ENCODE results near the gene TMUB1. TPM values are rescaled to one million over a fixed set of nuclear protein-coding genes. Genes with fewer than 3 reads are reported as not detected.
A peak's percentile ranks its signal among the peaks of the same experiment; 100 is the strongest.
"Not testable (repeated sequence)": the region's sequence is repeated elsewhere in the genome, so short reads cannot be mapped to it uniquely, and the experiment has no call there.

Gene TMUB1
- total RNA-seq, 1 donor from 2014 or later = 55.3 TPM

DNA sequence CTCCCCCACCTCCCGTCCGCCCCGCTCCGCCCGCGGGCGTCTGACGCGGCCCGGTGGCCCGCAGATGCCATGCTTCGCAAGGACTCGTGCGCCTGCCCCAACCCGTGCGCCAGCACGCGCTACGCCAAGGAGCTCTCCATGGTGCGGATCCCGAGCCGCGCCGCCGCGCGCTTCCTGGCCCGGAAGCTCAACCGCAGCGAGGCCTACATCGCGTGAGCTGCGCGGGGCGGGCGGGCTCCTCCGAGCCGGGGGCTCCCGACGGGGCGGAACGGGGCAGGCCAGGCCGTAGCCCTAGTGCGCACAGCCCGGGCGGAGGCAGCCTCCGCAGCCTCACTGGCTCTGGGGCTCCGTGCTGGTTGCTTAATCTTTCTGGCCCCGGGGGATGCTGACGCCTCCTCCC lies 32.2 kb downstream of the TMUB1 start:
- Mint-ChIP-seq H3K36me3 (ENCODE audit: low read depth) (peaks cover 5% of the 10 kb centered on the region), H3K27ac (no peak overlapping the region), H3K4me3 (no peak overlapping the region), H3K4me1 (ENCODE audit: low read depth) (peaks cover 13% of the 10 kb centered on the region), H3K27me3 (ENCODE audit: insufficient read depth) (peaks cover 10% of the 10 kb centered on the region), H3K9me3 (no peaks in the 10 kb centered on the region)
- intact Hi-C loops (cut with micrococcal nuclease) = no loop called here
- DNase-seq (ENCODE audit: low spot score) = peak; percentile 58

DNA sequence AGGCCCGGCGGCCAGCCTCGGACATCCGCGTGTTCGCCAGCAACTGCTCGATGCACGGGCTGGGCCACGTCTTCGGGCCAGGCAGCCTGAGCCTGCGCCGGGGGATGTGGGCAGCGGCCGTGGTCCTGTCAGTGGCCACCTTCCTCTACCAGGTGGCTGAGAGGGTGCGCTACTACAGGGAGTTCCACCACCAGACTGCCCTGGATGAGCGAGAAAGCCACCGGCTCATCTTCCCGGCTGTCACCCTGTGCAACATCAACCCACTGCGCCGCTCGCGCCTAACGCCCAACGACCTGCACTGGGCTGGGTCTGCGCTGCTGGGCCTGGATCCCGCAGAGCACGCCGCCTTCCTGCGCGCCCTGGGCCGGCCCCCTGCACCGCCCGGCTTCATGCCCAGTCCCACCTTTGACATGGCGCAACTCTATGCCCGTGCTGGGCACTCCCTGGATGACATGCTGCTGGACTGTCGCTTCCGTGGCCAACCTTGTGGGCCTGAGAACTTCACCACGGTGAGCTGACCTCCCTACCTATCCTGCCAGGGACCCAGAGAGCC lies 34.3 kb downstream of the TMUB1 start:
- intact Hi-C loops (cut with micrococcal nuclease) = no loop called here
- Mint-ChIP-seq H3K36me3 (ENCODE audit: low read depth) (peaks cover 7% of the 10 kb centered on the region), H3K4me1 (ENCODE audit: low read depth) (peaks cover 12% of the 10 kb centered on the region), H3K27me3 (ENCODE audit: insufficient read depth) (peaks cover 10% of the 10 kb centered on the region), H3K4me3 (no peak overlapping the region), H3K27ac (no peak overlapping the region), H3K9me3 (no peaks in the 10 kb centered on the region)
- no peak for DNase-seq (ENCODE audit: low spot score)

DNA sequence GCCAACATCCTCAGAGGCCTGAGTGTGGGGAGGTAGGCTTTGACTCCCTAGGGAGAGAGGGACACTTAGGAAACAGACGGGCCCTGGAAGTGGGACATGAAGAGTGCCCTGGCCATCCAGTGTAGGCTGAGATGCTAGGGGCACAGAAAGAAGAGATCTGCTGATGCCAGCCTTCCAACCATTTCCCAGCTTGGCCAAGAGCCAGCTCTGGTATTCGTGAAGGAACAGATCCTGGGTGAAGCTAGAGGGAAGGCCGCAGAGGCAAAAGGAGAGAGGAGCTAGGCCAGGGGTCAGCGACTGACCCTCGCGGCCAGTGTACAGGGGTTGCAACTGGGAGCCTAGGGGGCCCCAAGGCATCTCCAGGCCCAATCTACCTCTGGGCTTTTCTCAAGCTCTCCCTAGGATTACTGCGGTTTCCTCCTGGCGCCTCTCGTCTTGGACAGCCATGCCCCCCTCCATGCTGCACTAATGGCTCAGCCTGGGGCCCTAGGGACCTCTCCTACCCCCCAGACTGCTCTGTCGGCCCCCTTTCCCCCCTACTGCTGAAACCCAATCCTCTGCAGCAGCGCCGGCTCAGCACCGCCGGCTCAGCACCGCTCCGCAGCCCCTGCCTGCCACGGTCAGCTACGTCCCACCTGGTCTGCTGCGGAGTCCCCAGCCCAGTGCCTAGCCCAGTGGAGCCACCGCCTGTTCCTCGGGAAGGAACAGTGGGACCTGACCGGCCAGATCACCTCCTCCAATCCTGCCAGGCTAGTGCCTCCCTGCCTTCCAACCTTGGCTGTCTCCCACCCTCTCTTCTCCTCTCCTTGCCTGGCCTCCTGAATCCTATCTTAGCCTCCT lies 35.1 kb downstream of the TMUB1 start, which contains the start of gene ASIC3:
Gene ASIC3 (plus strand): TSS at position 556 of the 840 bp plus-strand sequence. CDS start 355 bp downstream, outside the sequence.
- intact Hi-C loops (cut with micrococcal nuclease) = no loop called here
- H3K27ac Mint-ChIP-seq = no peak within 1 kb of the TSS
- no peaks in the 10 kb centered on the region for H3K9me3 Mint-ChIP-seq
- peaks cover 9% of the 10 kb centered on the region for H3K4me1 Mint-ChIP-seq (ENCODE audit: low read depth)
- DNase-seq (ENCODE audit: low spot score) = no peak
- H3K4me3 Mint-ChIP-seq = no peak within 1 kb of the TSS
- peaks cover 10% of the 10 kb centered on the region for H3K27me3 Mint-ChIP-seq (ENCODE audit: insufficient read depth)
- H3K36me3 Mint-ChIP-seq (ENCODE audit: low read depth) = peaks cover 7% of the 10 kb centered on the region

DNA sequence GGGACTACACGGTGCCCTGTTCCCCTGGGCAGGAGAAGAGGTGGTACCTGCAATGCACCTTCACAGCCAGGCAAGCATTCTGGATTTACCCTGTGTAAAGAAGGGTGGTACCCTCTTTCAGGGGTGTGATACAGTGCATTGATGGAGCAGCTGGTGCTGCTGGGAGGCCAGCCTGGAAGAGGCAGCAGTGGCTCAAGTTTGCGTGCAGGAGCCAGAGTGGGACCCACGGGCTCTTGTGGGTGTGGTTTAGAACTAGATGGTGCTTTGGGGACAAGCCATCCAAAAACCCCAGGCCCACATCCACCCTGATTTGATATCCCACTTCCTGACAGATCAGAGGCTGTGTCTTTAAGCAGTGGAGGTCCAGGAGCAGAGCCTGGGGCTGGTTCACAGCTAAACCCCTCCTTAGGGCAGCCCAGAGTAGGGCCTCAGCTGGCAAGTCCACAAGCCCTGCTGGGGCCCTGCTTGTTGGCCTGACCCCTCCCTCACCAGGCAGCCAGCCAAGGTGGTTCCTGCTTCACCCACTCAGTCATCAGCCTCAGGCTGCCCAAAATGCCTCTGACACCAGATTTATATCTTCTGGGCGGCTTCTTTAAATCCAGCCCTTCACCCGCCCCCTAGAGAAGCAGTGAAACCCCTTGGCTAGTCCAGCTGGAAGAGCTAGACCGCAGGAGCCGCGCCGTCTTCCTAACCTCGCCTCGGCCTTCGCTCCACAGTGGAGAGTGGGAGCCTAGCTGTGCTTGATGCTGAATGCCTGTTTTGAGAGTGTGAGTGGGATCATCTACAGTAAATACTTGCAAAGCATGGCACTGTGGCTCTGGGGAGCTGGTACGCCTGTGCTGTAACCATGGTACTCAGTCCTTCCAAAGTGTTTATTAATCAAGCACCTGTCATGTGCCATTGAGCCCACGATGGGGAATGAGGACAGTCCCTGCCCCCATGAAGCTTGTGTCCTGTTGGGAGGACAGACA lies 36.4 kb downstream of the TMUB1 start:
- intact Hi-C loops (cut with micrococcal nuclease) = no loop called here
- Mint-ChIP-seq H3K9me3 (no peaks in the 10 kb centered on the region), H3K27me3 (ENCODE audit: insufficient read depth) (peaks cover 10% of the 10 kb centered on the region), H3K4me1 (ENCODE audit: low read depth) (no peaks in the 10 kb centered on the region), H3K27ac (no peak overlapping the region), H3K4me3 (no peak overlapping the region), H3K36me3 (ENCODE audit: low read depth) (peaks cover 2% of the 10 kb centered on the region)
- no peak for DNase-seq (ENCODE audit: low spot score)

DNA sequence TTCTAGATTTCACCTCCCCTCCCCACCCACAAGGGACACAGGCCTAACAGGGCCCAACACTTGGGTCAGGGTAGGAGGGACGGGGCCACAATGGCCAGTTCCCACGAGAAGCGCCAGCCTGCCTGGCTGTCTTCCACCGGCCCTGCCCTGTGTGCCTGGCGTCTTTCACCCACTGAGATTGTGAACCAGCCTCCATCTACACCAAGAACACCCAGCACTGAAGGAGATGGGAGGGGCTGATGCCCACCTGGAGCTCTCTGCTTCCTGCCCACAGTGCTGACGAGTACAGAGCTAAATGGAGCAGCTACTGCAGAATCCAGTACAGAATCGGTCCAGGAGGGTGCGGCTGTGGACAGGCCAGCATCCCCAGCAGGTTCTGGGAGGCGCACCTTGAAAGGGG lies 37.3 kb downstream of the TMUB1 start:
- intact Hi-C loops (cut with micrococcal nuclease) = no loop called here
- no peak overlapping the region for H3K4me3 Mint-ChIP-seq
- peaks cover 10% of the 10 kb centered on the region for H3K27me3 Mint-ChIP-seq (ENCODE audit: insufficient read depth)
- peaks cover 2% of the 10 kb centered on the region for H3K36me3 Mint-ChIP-seq (ENCODE audit: low read depth)
- H3K27ac Mint-ChIP-seq = no peak overlapping the region
- H3K9me3 Mint-ChIP-seq = no peaks in the 10 kb centered on the region
- no peaks in the 10 kb centered on the region for H3K4me1 Mint-ChIP-seq (ENCODE audit: low read depth)
- DNase-seq (ENCODE audit: low spot score) = no peak

DNA sequence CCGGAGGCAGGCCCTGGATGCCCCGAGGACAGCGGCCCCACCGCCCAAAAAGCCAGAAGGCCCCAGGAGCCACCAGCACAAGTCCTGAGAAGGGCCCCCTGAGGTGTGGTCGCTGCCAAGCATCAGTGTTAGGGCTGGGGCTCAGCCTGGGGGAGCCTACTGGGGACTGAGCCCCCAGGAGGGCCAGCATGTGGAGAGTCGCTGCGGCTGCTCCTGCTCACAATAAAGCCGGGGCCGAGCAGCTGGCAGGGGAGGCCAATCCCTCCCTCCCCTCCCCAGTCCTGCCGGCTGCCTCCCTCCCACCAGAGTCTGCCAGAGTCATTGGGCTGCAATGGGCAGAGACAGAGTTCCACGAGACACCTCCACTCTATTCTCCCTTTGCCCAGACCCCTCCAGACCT lies 38.0 kb downstream of the TMUB1 start:
- peaks cover 6% of the 10 kb centered on the region for H3K27me3 Mint-ChIP-seq (ENCODE audit: insufficient read depth)
- peaks cover 2% of the 10 kb centered on the region for H3K36me3 Mint-ChIP-seq (ENCODE audit: low read depth)
- H3K9me3 Mint-ChIP-seq = no peaks in the 10 kb centered on the region
- H3K27ac Mint-ChIP-seq = no peak overlapping the region
- no peaks in the 10 kb centered on the region for H3K4me1 Mint-ChIP-seq (ENCODE audit: low read depth)
- intact Hi-C loops (cut with micrococcal nuclease) = no loop called here
- H3K4me3 Mint-ChIP-seq = no peak overlapping the region
- no peak for DNase-seq (ENCODE audit: low spot score)

DNA sequence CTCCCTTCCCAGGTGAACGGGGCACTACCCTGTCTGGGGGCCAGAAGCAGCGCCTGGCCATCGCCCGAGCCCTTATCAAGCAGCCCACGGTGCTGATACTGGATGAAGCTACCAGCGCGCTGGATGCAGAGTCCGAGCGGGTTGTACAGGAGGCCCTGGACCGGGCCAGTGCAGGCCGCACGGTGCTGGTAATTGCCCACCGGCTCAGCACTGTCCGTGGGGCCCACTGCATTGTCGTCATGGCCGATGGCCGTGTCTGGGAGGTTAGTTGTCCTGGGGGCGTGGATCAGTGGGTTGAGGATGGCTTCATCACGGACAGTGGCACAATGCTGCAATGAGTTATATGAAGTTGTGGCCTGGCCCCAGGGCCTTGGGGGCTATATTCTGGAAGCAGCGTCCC lies 39.3 kb downstream of the TMUB1 start:
- Mint-ChIP-seq H3K27ac (no peak overlapping the region), H3K4me3 (no peak overlapping the region)
- intact Hi-C loops (cut with micrococcal nuclease) = no loop called here

DNA sequence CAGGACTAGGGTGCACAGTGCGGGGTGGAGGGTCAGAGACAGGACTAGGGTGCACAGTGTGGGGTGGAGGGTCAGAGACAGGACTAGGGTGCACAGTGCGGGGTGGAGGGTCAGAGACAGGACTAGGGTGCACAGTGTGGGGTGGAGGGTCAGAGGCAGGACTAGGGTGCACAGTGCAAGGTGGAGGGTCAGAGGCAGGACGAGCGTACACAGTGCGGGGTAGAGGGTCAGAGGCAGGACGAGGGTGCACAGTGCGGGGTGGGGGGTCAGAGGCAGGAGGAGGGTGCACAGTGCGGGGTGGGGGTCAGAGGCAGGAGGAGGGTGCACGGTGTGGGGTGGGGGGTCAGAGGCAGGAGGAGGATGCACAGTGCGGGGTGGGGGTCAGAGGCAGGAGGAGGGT lies 39.8 kb downstream of the TMUB1 start:
- H3K27me3 Mint-ChIP-seq (ENCODE audit: insufficient read depth); DNase-seq (ENCODE audit: low spot score); H3K27ac Mint-ChIP-seq; H3K9me3 Mint-ChIP-seq; H3K36me3 Mint-ChIP-seq (ENCODE audit: low read depth); H3K4me3 Mint-ChIP-seq; intact Hi-C loops (cut with micrococcal nuclease): not testable (repeated sequence)
- peaks cover 17% of the 10 kb centered on the region for H3K4me1 Mint-ChIP-seq (ENCODE audit: low read depth)

More for the DNA sequence above, 39.3 kb downstream of the TMUB1 start:
- H3K4me1 Mint-ChIP-seq (ENCODE audit: low read depth) = peaks cover 12% of the 10 kb centered on the region
- DNase-seq (ENCODE audit: low spot score) = no peak
- no peaks in the 10 kb centered on the region for H3K27me3 Mint-ChIP-seq (ENCODE audit: insufficient read depth)
- no peaks in the 10 kb centered on the region for H3K9me3 Mint-ChIP-seq
- H3K36me3 Mint-ChIP-seq (ENCODE audit: low read depth) = peaks cover 4% of the 10 kb centered on the region

DNA sequence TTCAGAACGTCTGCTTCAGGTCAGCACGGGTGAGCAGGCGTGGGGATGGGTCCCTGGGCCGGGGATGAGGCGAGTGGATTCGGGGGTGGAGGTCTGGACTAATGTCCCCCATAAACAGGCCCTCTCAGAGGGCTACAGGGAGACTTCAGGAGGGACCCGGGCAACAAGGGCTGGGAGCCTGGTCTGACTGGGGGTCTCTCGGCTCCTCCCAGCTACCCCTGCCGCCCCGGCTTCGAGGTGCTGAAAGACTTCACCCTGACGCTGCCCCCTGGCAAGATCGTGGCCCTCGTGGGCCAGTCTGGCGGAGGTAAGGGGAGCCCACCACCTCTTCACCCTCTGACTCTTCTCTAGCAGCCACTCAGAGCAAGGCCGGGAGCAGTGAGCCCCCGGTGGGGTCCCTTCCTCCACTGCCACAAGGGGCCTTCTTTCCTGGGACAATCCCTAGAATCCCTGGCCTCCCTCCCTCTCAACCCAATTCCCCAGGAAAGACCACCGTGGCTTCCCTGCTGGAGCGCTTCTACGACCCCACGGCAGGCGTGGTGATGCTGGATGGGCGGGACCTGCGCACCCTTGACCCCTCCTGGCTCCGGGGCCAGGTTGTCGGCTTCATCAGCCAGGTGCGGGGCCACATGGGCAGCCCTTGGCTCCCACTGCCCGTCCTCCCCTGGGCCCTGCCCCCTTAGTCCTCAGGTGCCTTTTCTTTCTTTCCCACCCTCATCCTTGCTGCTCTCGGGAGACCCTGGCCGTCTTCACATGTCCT lies 42.5 kb downstream of the TMUB1 start:
- H3K9me3 Mint-ChIP-seq = no peaks in the 10 kb centered on the region
- H3K36me3 Mint-ChIP-seq (ENCODE audit: low read depth) = peaks cover 4% of the 10 kb centered on the region
- no peak overlapping the region for H3K4me3 Mint-ChIP-seq
- H3K4me1 Mint-ChIP-seq (ENCODE audit: low read depth) = peaks cover 18% of the 10 kb centered on the region
- no peak overlapping the region for H3K27ac Mint-ChIP-seq
- intact Hi-C loops (cut with micrococcal nuclease) = no loop called here
- DNase-seq (ENCODE audit: low spot score) = no peak
- H3K27me3 Mint-ChIP-seq (ENCODE audit: insufficient read depth) = no peaks in the 10 kb centered on the region

DNA sequence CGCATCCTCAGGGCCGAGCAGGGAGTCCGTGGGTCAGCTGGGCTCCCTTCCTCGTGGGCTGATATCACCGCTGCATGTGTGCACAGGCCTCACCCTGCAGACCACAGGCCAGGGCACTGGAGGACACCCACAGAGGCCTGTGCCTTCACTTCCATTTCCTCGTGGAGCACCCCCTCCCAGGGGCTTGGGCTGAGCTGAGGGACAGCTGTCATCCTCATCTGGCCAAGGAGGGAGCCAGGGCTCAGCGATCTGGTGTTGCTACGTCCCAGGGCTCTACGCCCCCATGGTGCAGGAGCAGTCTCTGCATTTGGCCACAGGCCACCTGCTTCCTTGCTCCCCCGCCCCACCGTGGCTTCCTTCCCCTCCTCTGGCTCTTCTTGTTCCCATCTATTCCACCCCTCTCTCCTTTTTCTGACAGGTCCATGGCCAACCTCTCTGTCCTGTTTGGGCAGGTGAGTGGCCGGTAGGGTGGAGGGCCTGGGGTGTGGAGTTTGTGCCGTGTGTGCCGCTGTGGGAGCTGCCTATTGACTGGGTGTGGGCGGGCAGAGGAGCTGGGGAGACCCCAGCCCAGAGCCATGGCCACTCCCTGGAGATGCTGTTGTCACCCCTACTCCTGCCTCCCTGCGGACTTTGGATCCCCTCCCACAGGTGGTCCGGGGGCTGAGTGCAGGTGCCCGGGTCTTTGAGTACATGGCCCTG lies 43.3 kb downstream of the TMUB1 start:
- peaks cover 18% of the 10 kb centered on the region for H3K4me1 Mint-ChIP-seq (ENCODE audit: low read depth)
- intact Hi-C loops (cut with micrococcal nuclease) = loop anchor here (1.0 kb wide), 5 partner anchors 12 to 40 kb away; partner anchors contain the start of genes ABCB8 and FASTK
- H3K4me3 Mint-ChIP-seq = no peak overlapping the region
- no peak for DNase-seq (ENCODE audit: low spot score)
- H3K27me3 Mint-ChIP-seq (ENCODE audit: insufficient read depth) = no peaks in the 10 kb centered on the region
- peak overlapping the region; percentile 96 for H3K27ac Mint-ChIP-seq
- H3K9me3 Mint-ChIP-seq = no peaks in the 10 kb centered on the region
- H3K36me3 Mint-ChIP-seq (ENCODE audit: low read depth) = peaks cover 4% of the 10 kb centered on the region

DNA sequence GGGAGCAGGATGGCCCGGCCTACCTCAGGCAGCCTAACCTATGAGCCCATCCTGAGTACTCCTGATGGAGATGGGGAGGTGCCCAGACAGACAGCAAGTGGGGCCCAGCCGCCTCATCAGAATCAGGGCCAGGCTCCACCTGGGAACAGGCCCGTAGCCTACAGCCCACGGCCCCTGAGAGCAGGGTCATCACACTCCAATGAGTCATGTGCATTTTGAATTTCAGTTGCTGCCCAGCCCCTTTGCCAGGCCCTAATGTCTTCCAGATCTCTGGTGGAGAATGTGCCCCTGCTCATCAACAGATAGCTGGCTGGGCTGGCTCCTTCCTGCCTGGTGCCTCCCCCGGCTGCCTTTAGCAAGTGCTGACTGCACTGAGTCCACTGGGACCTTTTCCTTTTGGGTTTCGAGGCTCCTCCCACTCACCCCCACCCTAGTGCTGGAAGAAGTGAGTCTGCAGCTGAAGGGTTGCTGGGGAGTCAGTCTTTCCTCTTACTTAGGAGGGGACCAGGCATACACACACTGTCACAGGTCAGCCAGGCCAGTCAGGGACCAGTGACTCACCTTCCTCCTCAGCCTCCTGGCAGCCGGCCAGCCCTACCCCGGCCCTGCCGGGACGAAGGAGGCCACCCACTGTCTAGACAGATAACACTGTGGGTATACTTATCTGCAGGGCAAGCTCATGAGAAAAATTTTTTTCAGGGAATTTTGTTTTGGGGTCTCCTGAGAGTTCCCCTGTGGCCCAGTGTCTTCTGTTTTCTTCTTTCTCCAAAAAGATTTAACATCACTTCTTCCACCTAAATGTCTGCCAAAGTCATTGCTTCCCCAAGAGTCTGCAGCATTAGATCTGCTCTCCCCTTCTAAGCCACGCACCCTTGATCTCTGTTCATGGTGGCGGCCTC lies 44.1 kb downstream of the TMUB1 start:
- no peaks in the 10 kb centered on the region for H3K9me3 Mint-ChIP-seq

More for the DNA sequence above, 44.1 kb downstream of the TMUB1 start:
- Mint-ChIP-seq H3K27me3 (ENCODE audit: insufficient read depth) (no peaks in the 10 kb centered on the region), H3K4me1 (ENCODE audit: low read depth) (peaks cover 18% of the 10 kb centered on the region), H3K36me3 (ENCODE audit: low read depth) (peaks cover 2% of the 10 kb centered on the region), H3K27ac (peak overlapping the region; percentile 96), H3K4me3 (peak overlapping the region; percentile 19)
- no peak for DNase-seq (ENCODE audit: low spot score)
- intact Hi-C loops (cut with micrococcal nuclease) = loop anchor here (1.0 kb wide), 5 partner anchors 11 to 41 kb away; partner anchors contain the start of genes ABCB8 and FASTK

All from activated T-helper 1 cell treated with anti-CD3 and anti-CD28 coated beads, Interleukin-12 subunit alpha, Interleukin-12 subunit beta, Interleukin-2, Interleukin-4 antibody, amounts not matched to agents 30 ng/mL and 10 ng/mL and 1 ng/mL, durations not matched to agents 14 hours and 24 hours and 36 hours (primary cell).